Fibroblast of peridontal ligament (primary cell): ENCODE measurements around the gene MYL11.

Experiments used
- DNase-seq: peaks from one replicate; pipeline ENCODE4 v3.0.0-alpha.2; 2010; ENCODE audit errors: extremely low read depth

MYL11 gene

DNA sequence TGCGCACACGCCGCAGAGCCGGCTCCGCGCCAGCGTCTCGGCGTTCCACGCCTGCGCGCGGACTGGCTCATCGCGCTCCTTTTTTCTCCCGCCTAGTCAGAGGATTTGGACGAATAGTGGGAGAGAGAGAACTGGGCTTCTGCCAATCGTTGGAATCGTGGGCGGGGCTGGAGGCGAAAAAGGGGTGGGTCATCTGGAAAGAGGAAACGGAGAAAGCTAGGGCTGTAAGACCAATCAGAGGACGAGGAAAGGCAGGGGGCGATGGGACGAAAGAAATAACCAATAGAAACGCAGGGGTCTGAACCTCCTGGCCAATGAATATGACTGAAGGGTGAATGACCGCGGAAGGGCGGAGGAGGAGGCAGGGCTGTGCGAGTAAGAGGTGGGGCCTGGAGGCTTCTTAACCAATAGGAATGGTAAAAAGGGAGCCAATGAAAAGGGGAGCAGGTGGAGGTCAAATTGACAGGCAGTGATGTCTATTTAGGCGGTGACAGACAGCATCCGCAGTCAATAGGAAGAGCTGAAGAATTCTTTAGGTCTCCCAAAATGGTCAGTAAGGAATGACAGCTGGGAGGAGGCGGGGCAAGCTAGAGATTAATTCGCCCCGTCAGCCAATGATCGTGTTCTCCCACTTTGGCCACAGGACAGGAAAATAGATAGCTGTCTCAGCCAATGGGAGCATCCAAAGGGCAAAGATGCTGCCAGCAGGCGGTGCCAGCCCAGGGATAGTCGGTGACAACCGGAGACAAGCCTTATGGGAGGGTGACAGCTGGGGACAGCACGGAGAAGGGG, 4.0 kb upstream of the MYL11 start, which contains the start of gene TBC1D10B:
Gene TBC1D10B (minus strand): TSS at position 39 of the 792 bp plus-strand sequence. CDS start 311 bp downstream, outside the sequence.
- peak; percentile 100 for DNase-seq

DNA sequence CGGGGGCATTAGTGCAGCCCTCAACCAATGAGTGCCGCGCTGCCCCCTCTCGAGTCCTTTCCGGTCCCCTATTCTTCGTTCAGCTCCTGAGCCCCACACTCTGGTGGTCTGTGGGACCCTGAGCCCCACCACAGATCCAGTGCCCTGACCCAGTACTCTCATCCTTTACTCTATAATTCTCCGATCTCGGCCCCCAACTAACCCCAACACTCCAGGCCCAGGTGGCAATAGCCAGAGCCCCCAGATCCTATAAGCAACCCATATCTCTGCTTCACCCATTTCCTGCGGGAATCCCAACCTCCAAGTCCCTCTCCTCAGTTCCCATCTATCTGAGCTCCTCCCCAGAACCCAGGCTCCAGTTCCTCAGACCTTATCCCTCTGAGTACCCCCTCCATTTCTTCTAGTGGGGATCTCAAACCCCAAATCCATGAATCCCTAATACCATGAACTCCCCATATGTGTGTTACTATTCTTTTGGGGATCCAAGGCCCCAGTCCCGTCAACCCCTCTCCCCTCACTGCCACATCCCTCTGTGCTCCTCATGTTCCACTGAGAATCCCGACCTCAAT, 3.3 kb upstream of the MYL11 start:
- no peak for DNase-seq

DNA sequence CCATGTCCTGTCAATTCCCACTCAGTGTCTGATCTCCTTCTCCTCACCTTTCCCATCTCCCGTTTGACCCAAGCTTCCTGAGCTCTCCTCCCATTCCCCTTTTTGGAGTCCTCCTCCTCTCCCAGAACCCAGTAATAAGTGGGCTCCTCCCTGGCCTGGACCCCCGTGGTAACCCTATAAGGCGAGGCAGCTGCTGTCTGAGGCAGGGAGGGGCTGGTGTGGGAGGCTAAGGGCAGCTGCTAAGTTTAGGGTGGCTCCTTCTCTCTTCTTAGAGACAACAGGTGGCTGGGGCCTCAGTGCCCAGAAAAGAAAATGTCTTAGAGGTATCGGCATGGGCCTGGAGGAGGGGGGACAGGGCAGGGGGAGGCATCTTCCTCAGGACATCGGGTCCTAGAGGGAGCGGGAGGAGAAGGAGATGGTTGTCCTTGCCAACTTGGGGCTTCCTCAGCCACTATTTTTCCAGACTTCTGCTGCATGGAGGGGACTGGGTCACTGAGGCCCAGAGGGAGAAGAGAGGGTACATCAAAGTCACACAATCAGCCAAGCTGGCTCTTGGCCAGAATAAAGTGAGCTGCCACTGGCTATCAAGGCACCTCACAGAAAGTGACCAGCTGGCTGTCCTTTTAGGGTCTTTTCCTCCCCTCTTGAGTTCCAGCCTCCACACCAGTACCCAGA, 2.4 kb upstream of the MYL11 start:
- DNase-seq: no peak

DNA sequence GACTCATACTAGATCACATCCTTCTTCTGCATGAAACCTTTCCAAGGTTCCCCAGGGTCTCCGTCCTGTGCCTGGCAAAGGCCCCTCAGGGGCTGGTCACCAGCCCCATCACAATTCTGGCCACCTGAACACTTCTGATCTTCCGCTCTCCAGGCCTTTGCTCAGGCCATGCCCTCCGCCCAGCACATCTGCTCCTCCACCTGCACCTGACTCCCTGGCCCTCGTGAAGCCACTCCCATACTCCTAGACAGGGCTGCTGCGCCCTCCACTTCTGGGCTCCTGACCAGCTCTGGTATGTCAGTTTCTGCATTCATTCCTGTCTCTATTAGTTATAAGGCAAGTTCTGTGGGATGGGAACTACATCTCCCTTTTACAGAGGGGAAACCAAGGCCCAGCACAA, 1.9 kb upstream of the MYL11 start:
- no peak for DNase-seq

DNA sequence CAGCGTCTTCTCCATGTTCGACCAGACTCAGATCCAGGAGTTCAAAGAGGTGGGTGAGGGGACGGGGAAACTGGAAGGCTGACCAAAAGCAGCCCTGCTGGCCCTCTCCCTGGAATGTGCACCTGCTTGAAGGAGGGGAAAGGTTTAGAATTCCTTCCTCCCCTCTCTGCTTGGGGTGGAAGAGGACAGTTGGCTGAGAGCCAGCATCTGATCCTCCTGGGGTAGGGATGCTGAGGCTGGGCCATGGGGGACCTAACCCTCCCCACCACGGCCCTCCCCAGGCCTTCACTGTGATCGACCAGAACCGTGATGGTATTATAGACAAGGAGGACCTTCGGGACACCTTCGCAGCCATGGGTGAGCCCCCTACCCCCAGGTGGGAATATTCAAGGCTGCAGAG, 1.3 kb downstream of the MYL11 start:
- no peak for DNase-seq

DNA sequence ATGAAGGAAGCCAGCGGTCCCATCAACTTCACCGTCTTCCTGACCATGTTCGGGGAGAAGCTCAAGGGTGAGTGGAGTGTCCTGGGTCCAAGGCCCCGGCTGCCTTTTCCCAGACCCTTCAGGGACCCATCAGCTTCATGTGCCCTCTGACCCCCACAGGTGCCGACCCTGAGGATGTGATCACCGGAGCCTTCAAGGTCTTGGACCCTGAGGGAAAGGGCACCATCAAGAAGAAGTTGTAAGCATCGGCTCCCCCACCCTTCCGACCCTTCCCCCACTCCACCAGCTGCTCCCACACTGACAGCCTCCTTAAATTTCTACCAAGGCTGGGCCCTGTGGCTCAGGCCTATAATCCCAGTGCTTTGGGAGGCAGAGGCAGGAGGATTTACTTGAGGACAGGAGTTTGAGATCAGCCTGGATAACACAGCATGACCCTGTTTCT, 1.9 kb downstream of the MYL11 start:
- no peak for DNase-seq

DNA sequence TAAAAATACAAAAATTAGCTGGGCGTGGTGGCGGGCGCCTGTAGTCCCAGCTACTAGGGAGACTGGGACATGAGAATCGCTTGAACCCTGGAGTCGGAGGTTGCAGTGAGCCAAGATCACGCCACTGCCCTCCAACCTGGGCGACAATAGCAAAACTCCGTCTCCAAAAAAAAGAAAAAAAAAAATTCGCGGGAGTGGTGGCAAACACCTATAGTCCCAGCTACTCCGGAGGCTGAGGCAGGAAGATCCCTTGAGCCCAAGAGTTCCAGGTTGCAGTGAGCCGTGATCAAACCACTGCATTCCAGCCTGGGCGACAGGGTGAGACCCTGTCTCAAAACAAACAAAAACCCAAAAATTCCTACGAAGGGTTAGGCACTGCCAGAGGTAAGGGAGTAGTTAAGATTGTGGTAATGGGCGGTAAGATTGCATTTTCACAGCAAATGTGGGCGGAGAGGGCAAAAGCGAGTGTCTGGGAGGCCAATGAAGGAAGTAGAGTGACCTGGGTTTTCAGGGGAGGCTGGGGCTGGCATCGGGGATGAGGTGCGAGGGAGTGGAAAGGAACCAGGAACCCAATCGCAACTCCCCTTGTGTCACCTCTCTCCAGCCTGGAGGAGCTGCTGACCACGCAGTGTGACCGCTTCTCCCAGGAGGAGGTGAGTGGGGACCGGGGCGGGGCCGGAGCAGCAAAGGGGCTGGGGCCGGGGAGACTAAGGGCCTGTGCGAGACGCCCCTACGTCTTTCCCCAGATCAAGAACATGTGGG, 2.6 kb downstream of the MYL11 start:
- DNase-seq: no peak

DNA sequence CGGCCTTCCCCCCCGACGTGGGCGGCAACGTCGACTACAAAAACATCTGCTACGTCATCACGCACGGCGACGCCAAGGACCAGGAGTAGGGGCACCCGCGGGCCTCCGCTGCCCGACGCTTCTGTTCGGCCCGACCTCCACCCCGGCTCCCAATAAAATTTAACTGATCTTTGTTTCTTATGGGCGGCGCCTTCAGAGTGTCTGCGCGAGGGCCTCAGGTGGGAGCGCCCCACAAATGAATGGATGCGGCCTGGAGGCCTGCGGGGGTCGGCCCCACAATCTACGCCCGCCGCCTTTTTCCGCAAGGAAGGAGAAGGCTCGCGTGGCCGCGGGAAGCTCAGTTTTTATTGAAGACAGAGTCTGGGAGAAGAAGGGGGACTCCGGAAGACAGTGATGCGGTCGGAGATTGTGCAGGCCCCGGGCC, 3.2 kb downstream of the MYL11 start:
- peak; percentile 88 for DNase-seq

DNA sequence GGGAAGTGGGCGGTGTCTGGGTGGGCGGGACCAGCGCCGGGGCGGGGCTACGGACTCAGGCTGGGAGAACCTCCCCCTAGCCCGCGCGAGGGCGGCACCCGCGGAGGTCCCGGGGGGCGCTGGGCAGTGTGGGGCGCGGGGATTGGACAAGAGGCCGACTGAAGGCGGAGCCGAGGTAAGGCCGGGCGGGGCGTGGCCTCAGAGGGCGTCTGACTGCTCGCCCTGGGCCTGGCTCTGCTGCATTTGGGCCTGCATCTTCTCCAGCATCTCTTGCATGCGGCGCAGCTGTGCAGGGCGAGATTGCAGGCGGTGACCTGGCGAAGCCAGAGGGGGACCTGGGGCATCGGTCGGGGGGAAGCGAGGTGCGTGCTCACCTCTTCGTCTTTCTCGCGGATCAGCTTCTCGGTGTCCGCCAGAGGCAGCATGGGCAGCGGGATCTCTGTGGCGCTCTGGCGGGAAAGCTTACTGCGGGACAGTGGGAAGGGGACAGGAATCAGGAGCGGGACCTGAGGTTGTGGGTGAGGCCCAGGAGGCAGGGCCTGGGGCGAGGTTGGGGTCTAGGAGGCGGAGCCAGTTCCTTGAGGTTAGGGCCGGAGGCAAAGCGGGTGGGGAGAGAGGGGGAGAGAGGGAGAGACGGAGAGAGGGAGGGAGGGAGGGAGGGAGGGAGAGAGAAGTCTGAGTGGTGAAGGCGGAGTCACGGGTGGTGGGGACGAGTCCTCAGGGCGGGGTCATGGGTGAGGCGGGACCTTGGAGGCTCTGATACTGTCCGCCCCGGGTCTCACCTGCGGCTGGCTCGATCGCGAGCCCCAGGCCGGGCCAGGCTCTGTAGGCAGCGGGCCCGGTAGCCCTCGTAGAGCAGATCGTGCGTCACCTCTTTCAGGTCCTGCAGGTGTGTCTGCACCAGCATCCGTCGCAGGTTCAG, 3.9 kb downstream of the MYL11 start:
- DNase-seq: peak; percentile 95

DNA sequence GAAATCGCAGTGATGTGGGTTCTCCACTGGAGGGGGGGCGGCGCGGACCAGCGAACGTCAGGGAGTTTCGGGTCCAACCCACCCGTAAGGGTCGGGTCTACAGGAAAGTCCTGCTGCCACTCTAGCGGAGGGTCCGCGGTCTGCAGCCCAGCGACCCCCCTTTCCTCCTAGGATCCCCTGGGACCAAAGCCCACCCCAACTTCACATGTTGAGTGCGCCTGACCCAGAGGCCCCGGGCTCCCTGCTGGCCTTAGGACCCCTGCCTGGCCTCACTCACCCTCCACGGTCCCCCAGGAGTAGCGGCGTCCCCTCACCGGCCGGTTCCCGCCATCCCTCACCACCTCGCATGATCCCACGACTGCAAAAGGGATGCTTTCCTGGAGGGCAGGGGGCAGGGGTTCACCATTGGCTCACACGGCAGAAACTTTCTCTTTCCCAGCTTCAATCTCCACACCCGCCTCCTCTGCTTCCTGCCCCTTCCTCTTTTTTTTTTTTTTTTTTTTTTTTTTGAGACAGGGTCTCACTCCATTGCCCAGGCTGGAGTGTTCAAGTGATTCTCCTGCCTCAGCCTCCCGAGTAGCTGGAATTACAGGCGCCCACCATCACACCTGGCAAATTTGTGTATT, 4.7 kb downstream of the MYL11 start:
- no peak for DNase-seq

DNA sequence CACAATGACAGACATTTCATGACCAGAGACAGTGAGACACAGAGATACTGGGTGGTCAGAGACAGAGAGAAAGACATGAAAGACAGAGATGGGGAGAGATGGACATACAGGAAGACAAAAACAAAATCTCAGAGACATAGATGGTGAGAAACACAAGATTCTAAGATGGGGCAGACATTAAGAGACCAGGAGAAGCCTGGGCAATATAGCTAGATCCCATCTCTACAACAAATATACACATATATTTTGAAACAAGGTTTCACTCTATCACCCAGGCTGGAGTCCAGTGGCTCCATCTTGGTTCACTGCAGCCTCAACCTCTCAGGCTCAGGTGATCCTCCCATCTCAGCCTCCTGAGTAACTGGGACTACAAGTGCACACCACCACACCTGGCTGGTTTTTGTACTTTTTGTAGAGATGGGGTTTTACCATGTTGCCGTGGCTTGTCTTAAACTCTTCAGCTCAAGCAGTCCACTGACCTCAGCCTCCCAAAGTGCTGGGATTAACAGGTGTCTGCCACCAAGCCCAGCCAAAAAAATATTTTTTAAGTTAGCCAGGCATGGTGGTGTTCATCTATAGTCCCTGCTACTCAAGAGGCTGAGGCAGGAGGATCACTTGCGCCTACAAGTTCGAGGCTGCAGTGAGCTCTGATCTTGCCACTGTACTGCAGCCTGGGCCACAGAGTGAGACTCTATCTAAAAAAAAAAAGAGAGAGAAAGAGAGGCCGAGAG, 5.6 kb downstream of the MYL11 start:
- no peak for DNase-seq

DNA sequence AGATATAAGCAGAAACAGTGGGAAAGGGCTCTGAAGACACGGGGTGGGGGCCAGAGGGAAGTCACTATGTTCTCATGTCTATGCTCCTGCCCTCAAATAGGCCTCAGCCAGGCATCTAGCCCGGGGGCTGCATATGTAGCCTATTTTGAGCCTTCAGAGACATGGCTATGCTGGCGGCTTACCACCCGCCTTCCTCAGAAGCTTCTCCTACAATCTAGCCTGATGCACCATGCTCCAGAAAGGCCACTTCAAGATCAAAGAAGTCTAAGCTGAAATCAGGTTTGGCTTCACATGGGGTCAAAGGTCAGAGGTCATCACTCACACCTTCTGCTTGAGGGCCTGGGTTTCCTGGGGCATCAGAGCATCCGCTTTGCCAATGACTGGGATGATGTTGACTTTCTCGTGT, 6.2 kb downstream of the MYL11 start:
- no peak for DNase-seq

DNA sequence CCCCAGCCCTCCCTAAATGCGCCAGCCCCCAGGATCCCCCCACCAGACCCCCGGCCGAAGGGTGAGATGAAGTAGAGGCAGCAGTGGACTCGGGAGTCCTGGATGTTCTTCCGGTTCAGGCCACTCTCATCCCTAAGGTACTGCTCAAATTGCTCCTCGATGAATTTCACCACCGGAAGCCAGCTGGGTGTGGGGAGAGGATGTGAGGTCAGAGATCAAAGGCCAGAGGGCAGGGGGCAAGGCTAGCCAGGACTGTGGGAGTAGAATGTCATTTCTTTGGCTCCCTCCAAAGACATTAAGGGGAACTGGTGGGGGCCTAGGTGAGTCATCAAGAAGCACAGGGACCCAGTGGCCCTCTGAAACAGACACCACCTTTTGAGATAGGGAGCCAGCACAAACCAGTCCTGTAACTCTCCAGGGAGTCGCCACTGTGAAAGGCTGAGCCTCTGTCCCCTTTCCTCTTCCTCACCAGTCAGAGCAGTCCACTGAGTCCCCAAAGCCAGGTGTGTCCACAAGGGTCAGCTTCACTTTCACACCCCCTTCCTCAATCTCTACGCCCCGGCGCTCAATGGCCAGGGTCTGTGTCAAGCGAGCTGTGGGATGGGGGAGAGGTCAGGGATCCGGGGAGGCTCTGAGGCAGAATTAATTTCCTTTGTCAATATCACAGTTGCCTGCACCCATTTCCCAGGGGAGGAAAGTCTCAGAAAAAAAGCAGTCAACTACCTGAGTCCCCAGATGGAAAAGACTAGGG, 6.9 kb downstream of the MYL11 start:
- no peak for DNase-seq

DNA sequence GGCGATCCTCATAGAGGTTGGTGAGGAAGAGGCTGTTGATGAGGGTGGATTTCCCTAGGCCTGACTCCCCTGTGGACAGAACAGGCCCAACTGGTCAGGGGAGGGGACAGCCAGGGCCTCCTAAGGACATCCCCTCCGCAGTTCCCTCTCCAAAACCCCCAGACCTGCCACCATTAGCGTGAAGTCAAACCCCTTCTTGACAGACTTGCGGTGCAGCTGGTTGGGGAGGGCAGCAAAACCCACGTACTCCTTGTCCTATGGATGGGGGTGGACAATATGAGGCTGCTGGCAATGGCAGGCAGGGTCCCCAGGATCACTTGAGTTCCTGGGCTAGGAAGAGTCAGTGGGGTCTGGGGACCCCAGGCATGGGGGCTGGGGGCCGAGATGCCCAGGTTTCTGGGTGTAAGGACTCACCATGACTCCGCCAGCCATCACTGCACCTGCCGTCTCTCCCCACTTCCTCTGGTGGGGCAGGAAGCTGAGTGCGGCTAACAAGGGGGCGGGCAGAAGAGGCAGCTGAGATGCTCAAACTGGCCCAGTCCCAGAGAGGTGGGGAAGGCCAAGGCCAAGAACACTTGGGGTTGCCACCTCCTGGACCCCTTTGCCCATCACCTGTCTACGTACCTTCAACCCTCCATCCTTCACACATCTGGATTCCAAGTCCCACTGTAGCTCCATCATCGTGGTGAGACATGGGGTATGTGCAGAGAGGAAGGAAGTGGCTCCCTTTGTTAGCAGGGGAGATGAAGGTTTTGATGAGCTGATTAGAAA, 7.7 kb downstream of the MYL11 start, which contains the start of gene SEPTIN1:
Gene SEPTIN1 (minus strand): TSS at position 451 of the 771 bp plus-strand sequence. CDS start 19 bp downstream, at position 432.
- DNase-seq: no peak

DNA sequence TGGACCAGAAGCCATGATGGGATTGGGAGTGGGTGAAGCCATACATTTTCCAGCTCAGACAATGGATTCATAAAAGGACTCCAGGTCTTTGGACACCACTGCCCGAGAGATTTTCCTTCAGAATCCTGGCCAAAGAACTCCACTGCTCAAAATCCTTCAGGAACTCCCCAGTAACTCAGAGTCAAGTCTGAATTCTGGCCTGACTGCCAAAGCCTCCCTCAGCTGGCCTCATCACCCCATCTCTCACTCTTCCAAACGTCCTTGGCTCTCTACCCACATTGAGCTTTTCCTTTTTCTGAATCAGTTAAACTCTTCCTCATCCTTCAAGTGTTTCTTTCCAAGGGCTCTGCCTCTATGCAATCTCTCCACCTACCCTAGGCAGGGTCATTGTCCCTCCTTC, 8.9 kb downstream of the MYL11 start:
- no peak for DNase-seq

DNA sequence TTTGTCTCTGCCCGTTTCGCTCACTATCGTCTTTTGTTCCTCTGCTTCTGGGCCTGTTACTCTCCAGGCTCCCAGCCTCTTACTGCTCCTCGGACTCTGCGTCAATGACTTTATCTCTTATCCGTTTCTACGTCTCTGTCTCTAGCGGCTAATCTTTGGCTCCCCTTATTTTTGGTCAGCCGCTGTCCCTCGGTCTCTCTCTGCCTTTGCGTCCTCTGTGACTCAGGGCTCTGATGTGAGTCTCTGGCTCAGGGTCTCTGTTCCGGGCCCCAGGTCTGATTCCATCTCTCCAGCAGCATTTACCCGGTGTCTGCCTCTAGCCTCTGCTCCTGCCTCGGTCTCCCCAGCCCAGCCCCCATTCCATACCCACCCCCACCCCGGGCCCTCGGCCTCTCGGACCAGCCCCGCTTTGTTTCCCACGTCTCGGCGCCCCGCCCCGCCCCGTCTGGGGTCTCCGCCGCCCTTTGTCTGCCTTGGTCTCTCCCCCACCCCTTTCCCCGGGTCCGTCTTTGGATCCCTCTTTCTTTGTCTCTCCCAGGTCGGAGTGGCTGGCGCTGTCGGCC, 20.1 kb downstream of the MYL11 start:
- DNase-seq: no peak

DNA sequence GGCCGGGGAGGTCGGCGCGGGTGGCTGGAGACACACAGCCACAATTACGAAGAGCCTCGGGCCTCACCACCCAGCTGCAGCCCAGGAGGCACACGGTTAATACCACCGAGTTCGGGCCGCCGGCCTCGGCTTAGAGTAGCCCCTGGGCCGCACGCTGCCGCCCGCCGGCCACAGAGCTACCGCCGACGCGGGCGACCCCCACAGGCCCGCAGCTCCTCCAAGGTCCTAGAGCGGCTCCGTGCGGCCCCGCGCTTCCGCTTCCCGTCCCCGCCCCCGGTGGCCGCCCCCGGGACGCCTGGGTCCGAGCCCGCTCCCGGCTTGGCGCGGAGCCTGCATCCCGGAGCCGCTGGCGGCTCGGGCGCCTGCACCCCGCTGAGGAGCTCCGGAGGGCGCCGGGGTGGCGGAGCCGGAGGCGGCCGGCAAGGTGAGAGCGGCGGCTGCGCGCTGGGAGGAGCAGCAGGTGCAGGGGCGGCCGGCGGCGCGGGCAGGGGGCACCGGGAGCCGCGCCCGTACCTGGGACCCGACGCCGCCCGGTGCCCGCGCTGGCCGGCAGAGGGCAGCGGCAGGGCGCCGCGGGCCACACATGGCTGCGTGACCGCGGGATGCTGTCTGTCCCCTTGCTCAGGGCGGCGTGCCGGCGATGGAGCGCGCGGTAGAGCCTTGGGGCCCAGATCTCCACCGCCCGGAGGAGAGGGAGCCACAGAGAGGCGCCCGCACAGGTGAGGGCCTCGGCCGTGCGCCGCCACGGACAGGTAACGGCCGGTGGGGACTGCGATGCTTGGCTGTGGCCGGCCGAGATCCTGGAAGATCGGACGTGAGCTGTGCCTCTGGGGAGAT, 20.8 kb downstream of the MYL11 start, which contains the start of gene ZNF48:
Gene ZNF48 (plus strand): TSS at position 266 of the 837 bp plus-strand sequence. CDS start 375 bp downstream, at position 641.
- DNase-seq: peak; percentile 87
